IMR-90 (cell line): ENCODE data around the gene CLEC3B. TPM values are rescaled to one million over a fixed set of nuclear protein-coding genes. Genes with fewer than 3 reads are reported as not detected.

Experiments
- ATAC-seq: fragments of 200-7000 bp; cut with Tn5 transposase; 2 replicates; pipeline ENCODE4 v1.9.1; 2020; ENCODE audit warnings: low read depth, mild to moderate bottlenecking, moderate library complexity
- BruUV-seq: library from RNA; stranded (reverse); fragments of 400-500 nt; replicated peaks from 2 replicates; lab custom pipeline; 2021; lab: Mats Ljungman, UMichigan
- CTCF ChIA-PET: fragments of 300-600 bp; formaldehyde crosslinking; extraction: SDS; loops from one replicate; lab custom pipeline; 2021; ENCODE audit warnings: antibody characterized with exemption; lab: Yijun Ruan, JAX
- POLR2A ChIA-PET: fragments of 300-600 bp; sonication (Branson Sonifier 250); formaldehyde crosslinking; loops from one replicate; lab custom pipeline; 2022; ENCODE audit warnings: antibody characterized with exemption; ENCODE audit not compliant: unreplicated experiment; lab: Charles Lee
- DNase-seq: peaks from one replicate; pipeline ENCODE4 v3.0.0; 2013
- H2AFZ ChIP-seq: replicated peaks from 2 replicates; pipeline ENCODE3; 2013; ENCODE audit warnings: low read length, mild to moderate bottlenecking; ENCODE audit not compliant: poor library complexity
- H2AK5ac ChIP-seq: 2 replicates; pipeline ENCODE4 v1.6.1; 2013; ENCODE audit warnings: low read depth, low read length, inconsistent platforms
- H2AK9ac ChIP-seq: replicated peaks from 2 replicates; pipeline ENCODE3; 2013; ENCODE audit warnings: mild to moderate bottlenecking, low read depth, low read length, moderate library complexity; ENCODE audit not compliant: poor library complexity
- H2BK120ac ChIP-seq: 2 replicates; pipeline ENCODE4 v1.6.1; 2013; ENCODE audit warnings: low read depth, low read length, inconsistent platforms
- H2BK15ac ChIP-seq: 3 replicates; pipeline ENCODE4 v1.6.1; 2013; ENCODE audit warnings: low read depth, low read length, inconsistent platforms
- H2BK20ac ChIP-seq: 2 replicates; pipeline ENCODE4 v1.6.1; 2013; ENCODE audit warnings: low read depth, mild to moderate bottlenecking, inconsistent platforms, low read length, moderate library complexity
- H2BK5ac ChIP-seq: 2 replicates; pipeline ENCODE4 v1.6.1; 2013; ENCODE audit warnings: mild to moderate bottlenecking, low read depth, low read length, inconsistent platforms; ENCODE audit not compliant: poor library complexity, severe bottlenecking
- H3K14ac ChIP-seq: replicated peaks from 2 replicates; pipeline ENCODE4 v1.6.1; 2013; ENCODE audit warnings: low read depth, low read length, inconsistent platforms
- H3K18ac ChIP-seq: 2 replicates; pipeline ENCODE4 v1.6.1; 2013; ENCODE audit warnings: low read depth, low read length, control low read depth
- H3K23ac ChIP-seq: 2 replicates; pipeline ENCODE4 v1.6.1; 2013; ENCODE audit warnings: low read depth, low read length, inconsistent platforms
- H3K27ac ChIP-seq: 2 replicates; pipeline ENCODE4 v1.5.1; 2013; ENCODE audit warnings: mild to moderate bottlenecking, control low read depth, low read length; ENCODE audit not compliant: insufficient read depth
- H3K27me3 ChIP-seq: 2 replicates; pipeline ENCODE4 v1.6.1; 2013; ENCODE audit warnings: low read length; ENCODE audit not compliant: control insufficient read depth, insufficient read depth
- H3K36me3 ChIP-seq: 2 replicates; pipeline ENCODE4 v1.6.1; 2013; ENCODE audit warnings: low read length, mixed read lengths; ENCODE audit not compliant: control insufficient read depth, insufficient read depth
- H3K4ac ChIP-seq: 2 replicates; pipeline ENCODE4 v1.6.1; 2013; ENCODE audit warnings: low read depth, low read length, inconsistent platforms
- H3K4me1 ChIP-seq: 2 replicates; pipeline ENCODE4 v1.6.1; 2013; ENCODE audit warnings: low read length, mixed read lengths; ENCODE audit not compliant: control insufficient read depth, insufficient read depth
- H3K4me2 ChIP-seq: 2 replicates; pipeline ENCODE4 v1.6.1; 2013; ENCODE audit warnings: low read depth, mild to moderate bottlenecking, control low read depth, low read length, moderate library complexity
- H3K4me3 ChIP-seq: 2 replicates; pipeline ENCODE4 v1.5.1; 2013; ENCODE audit warnings: low read depth, mild to moderate bottlenecking, control low read depth, low read length, moderate library complexity; ENCODE audit not compliant: insufficient read depth
- H3K56ac ChIP-seq: 2 replicates; pipeline ENCODE4 v1.6.1; 2013; ENCODE audit warnings: low read length, inconsistent platforms; ENCODE audit not compliant: insufficient read depth; ENCODE audit errors: extremely low read depth
- H3K79me1 ChIP-seq, 2 experiments: 2 replicates each; pipeline ENCODE4 v1.6.1; 2013; ENCODE audit warnings: low read length in 2 of 2, inconsistent platforms in 1 of 2, low read depth in 1 of 2
- H3K9ac ChIP-seq: 2 replicates; pipeline ENCODE4 v1.6.1; 2013; ENCODE audit warnings: low read depth, low read length, control low read depth
- H3K9me1 ChIP-seq: 2 replicates; pipeline ENCODE4 v1.6.1; 2013; ENCODE audit warnings: low read length, inconsistent platforms; ENCODE audit not compliant: insufficient read depth
- H3K9me3 ChIP-seq: 2 replicates; pipeline ENCODE4 v1.6.1; 2013; ENCODE audit warnings: low read length; ENCODE audit not compliant: control insufficient read depth, insufficient read depth
- H4K20me1 ChIP-seq: 2 replicates; pipeline ENCODE4 v1.6.1; 2013; ENCODE audit warnings: low read length, inconsistent platforms; ENCODE audit not compliant: insufficient read depth
- H4K5ac ChIP-seq: 2 replicates; pipeline ENCODE4 v1.6.1; 2013; ENCODE audit warnings: mild to moderate bottlenecking, low read depth, low read length, control low read depth
- H4K8ac ChIP-seq, 2 experiments: 2 replicates each; pipeline ENCODE4 v1.6.1; 2013; ENCODE audit warnings: low read depth in 2 of 2, low read length in 2 of 2, control low read depth in 1 of 2, inconsistent platforms in 1 of 2
- H4K91ac ChIP-seq: 2 replicates; pipeline ENCODE4 v1.6.1; 2013; ENCODE audit warnings: low read depth, low read length, inconsistent platforms; ENCODE audit not compliant: insufficient read depth
- BHLHE40 ChIP-seq: fragments of 150-350 bp; IDR thresholded peaks from 2 replicates; pipeline ENCODE4 v1.6.1; 2016; ENCODE audit warnings: mild to moderate bottlenecking, low read depth, low read length
- CEBPB ChIP-seq: IDR thresholded peaks from 2 replicates; pipeline ENCODE4 v1.6.1; 2012; ENCODE audit warnings: low read depth, low read length, improper control_type of control experiment
- CHD1 ChIP-seq: IDR thresholded peaks from 2 replicates; pipeline ENCODE4 v1.6.1; 2012; ENCODE audit warnings: low read depth, low read length, improper control_type of control experiment
- CTCF ChIP-seq: conservative IDR thresholded peaks from 2 replicates; pipeline ENCODE4 v1.5.1; 2012; ENCODE audit warnings: mild to moderate bottlenecking, low read depth, low read length, improper control_type of control experiment
- ELK1 ChIP-seq: fragments of 150-350 bp; IDR thresholded peaks from 2 replicates; pipeline ENCODE4 v1.6.1; 2016; ENCODE audit warnings: low read depth, mild to moderate bottlenecking, low read length, moderate library complexity, borderline replicate concordance
- FOS ChIP-seq: fragments of 150-350 bp; IDR thresholded peaks from 2 replicates; pipeline ENCODE4 v1.6.1; 2016; ENCODE audit warnings: low read depth, low read length
- MAFK ChIP-seq: IDR thresholded peaks from 2 replicates; pipeline ENCODE4 v1.6.1; 2012; ENCODE audit warnings: low read depth, low read length, improper control_type of control experiment
- MAZ ChIP-seq: IDR thresholded peaks from 2 replicates; pipeline ENCODE4 v1.6.1; 2012; ENCODE audit warnings: low read depth, mild to moderate bottlenecking, low read length, improper control_type of control experiment, moderate library complexity, borderline replicate concordance
- MXI1 ChIP-seq: IDR thresholded peaks from 2 replicates; pipeline ENCODE4 v1.6.1; 2012; ENCODE audit warnings: low read depth, mild to moderate bottlenecking, low read length, moderate library complexity, borderline replicate concordance
- NFE2L2 ChIP-seq: fragments of 150-350 bp; IDR thresholded peaks from 2 replicates; pipeline ENCODE4 v1.6.1; 2016; ENCODE audit warnings: low read depth, mild to moderate bottlenecking, low read length
- POLR2A ChIP-seq: IDR thresholded peaks from 2 replicates; pipeline ENCODE4 v1.6.1; 2012; ENCODE audit warnings: mild to moderate bottlenecking, low read depth, low read length
- RAD21 ChIP-seq: IDR thresholded peaks from 2 replicates; pipeline ENCODE4 v1.6.1; 2012; ENCODE audit warnings: low read length, improper control_type of control experiment
- RFX5 ChIP-seq: IDR thresholded peaks from 2 replicates; pipeline ENCODE4 v1.8.0; 2012; ENCODE audit warnings: low read depth, mild to moderate bottlenecking, low read length, moderate library complexity
- SMC3 ChIP-seq: fragments of 150-350 bp; IDR thresholded peaks from 2 replicates; pipeline ENCODE4 v1.6.1; 2016; ENCODE audit warnings: low read depth, mild to moderate bottlenecking, antibody characterized with exemption, low read length, moderate library complexity
- USF2 ChIP-seq: fragments of 150-350 bp; IDR thresholded peaks from 2 replicates; pipeline ENCODE4 v1.6.1; 2017; ENCODE audit warnings: mild to moderate bottlenecking, antibody characterized with exemption, low read length, low read depth
- WGBS, 2 experiments: methylation state at CpG; one replicate each; pipeline versions ENCODE4 v1.1.5 to v1.1.7; 2013; ENCODE audit warnings: missing lambda C conversion rate in 2 of 2; ENCODE audit not compliant: insufficient read length in 1 of 2; ENCODE audit errors: extremely low coverage in 2 of 2; 5-methylcytosine and 5-hydroxymethylcytosine counted together
- dilution Hi-C: fragments of 300-500 bp; cut with HindIII; formaldehyde crosslinking; loops from one replicate; pipeline ENCODE4 v1.14.3; 2018; ENCODE audit warnings: low sequenced_read_pairs; ENCODE audit not compliant: unreplicated experiment
- in situ Hi-C: fragments of 300-500 bp; cut with MboI; formaldehyde crosslinking; loops from 3 replicates; pipeline ENCODE4 v1.14.3; 2019; ENCODE audit warnings: low sequenced_read_pairs, inconsistent platforms, mixed read lengths
- intact Hi-C: fragments of 100-400 bp; cut with micrococcal nuclease; formaldehyde crosslinking; loops from 2 replicates; pipeline ENCODE4 v1.10.0; 2022
- polyA plus RNA-seq, 3 experiments: library from polyadenylated mRNA; depleted of rRNA; stranded (reverse); fragments of >200 nt; gene quantifications; 2 replicates each; pipeline ENCODE4 v1.2.3, GENCODE V29; 2012; ENCODE audit warnings: low replicate concordance in 1 of 3
- total RNA-seq: library from RNA; depleted of rRNA; stranded (reverse); fragments of >200 nt; gene quantifications from 2 replicates; pipeline ENCODE4 v1.2.3, GENCODE V29; 2012

CLEC3B gene
- total and polyA plus RNA-seq, 2 of the 4 experiments (the other 2 are of a cell fraction), result 3.6 to 13.2 TPM

- Histone ChIP-seq H3K4me2 (peak overlapping the region; percentile 45), H3K56ac (peak overlapping the region; percentile 97), H3K9me1 (peaks cover 10% of the 10 kb centered on the region), H3K4me3 (no peak overlapping the region), H4K8ac (peak overlapping the region; percentile 94 to 98), H3K18ac (peak overlapping the region; percentile 99), H2BK5ac (peak overlapping the region; percentile 99), H2AK9ac (peak overlapping the region; percentile 47), H3K4me1 (peaks cover 24% of the 10 kb centered on the region), H2BK120ac (peak overlapping the region; percentile 98), H4K5ac (peak overlapping the region; percentile 100), H2BK15ac (peak overlapping the region; percentile 98), H3K27me3 (no peaks in the 10 kb centered on the region), H3K36me3 (no peaks in the 10 kb centered on the region), H3K14ac (peak overlapping the region; percentile 90), H4K91ac (peak overlapping the region; percentile 95), H3K79me1 (peaks cover 0 to 9% of the 10 kb centered on the region in 2 experiments; a peak in 1 of 4 replicates), H2BK20ac (peak overlapping the region; percentile 99), H3K9me3 (no peaks in the 10 kb centered on the region), H4K20me1 (no peaks in the 10 kb centered on the region), H3K9ac (peak overlapping the region; percentile 92), H3K27ac (peak overlapping the region; percentile 100), H3K4ac (peak overlapping the region; percentile 98), H2AFZ (peak overlapping the region; percentile 64), H3K23ac (peak overlapping the region; percentile 99), H2AK5ac (peak overlapping the region; percentile 97)
- no CpG with 5 or more reads among the region's 2 CpGs for WGBS, 2 experiments
- dilution Hi-C loops, result loop anchor here (25.0 kb wide), 1 partner anchor 468 kb away; no protein-coding TSS in a partner anchor
- CTCF ChIA-PET, result interaction anchor here (0.7 to 5.0 kb wide), 6 partner anchors 12 to 616 kb away, joined by 3 to 27 read pairs (median 5); no protein-coding TSS in a partner anchor
- no TSS peak for BruUV-seq
- intact Hi-C loops, result loop anchor here (5.0 to 10.0 kb wide), 2 partner anchors 78 to 551 kb away; partner anchors contain the start of gene LIMD1
- in situ Hi-C loops, result loop anchor here (5.0 to 25.0 kb wide), 2 partner anchors 178 to 1043 kb away; no protein-coding TSS in a partner anchor
- DNase-seq, result peak; percentile 94
- peak; percentile 75 for ATAC-seq
- POLR2A ChIA-PET, result interaction anchor here (0.7 kb wide), 2 partner anchors 80 to 486 kb away, joined by 3 read pairs; no protein-coding TSS in a partner anchor
- TF ChIP-seq RFX5 (no peak), BHLHE40 (peak; percentile 56; the same call in 1 of the 2 replicates), MAZ (no peak), NFE2L2 (peak; percentile 37), POLR2A (no peak), MAFK (no peak), ELK1 (no peak), CTCF (peak; percentile 54), FOS (peak; percentile 99), SMC3 (peak; percentile 46), MXI1 (no peak), USF2 (no peak), CHD1 (no peak), CEBPB (no peak), RAD21 (peak; percentile 56)
Observed at GRCh38 chr3:45043728-45044299, 17.7 kb downstream of the CLEC3B start.
